ENCODE data around the gene USF3.

The USF3 gene

DNA sequence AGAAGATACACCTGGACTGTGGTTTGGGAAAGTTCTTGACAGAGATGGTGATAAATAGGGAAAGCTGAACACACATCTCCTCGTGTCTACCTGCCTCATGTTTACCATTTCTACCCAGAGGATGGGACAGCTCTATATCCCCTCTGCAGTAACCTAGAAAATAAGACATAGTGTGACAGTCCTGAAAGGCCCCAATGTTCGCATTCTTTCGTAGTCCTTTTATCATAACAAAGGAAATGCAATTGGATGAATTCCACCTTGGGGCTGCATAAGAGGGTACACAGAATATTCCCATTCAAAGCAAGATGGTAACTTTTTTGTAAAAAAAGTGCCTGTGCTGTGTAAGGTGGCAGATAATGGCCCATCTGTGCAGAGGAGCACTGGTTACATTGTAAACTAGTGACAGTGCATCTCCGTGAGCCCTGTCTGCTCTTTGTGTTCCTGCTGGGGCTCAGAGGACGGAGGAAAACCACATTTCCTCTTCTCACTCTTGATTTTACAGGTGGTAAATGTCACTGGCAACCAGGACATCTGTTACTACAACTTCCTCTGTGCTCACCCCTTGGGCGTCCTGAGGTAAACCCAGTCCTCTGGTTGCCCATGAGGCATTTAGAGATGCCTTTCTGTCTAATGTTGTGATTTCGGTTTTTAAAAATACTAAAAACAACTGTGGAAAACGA lies 89.8 kb downstream of the USF3 start:
- no peak for DNase-seq

DNA sequence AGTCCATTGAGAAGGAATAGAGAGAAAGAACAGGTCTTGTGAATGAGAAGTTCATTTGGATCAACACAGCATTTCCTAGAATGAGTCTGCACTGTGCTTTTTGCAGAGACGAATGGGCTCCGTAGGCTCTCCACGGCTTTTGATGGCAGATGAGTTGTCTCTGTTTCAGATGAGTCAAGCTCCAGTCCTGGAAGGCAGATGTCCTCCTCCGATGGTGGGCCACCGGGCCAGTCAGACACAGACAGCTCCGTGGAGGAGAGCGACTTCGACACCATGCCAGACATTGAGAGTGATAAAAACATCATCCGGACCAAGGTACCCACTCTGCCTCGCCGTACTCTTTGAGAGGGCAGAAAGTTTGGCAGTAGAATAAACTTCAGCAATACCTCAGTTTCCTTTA lies 93.6 kb downstream of the USF3 start:
- no peak for DNase-seq

DNA sequence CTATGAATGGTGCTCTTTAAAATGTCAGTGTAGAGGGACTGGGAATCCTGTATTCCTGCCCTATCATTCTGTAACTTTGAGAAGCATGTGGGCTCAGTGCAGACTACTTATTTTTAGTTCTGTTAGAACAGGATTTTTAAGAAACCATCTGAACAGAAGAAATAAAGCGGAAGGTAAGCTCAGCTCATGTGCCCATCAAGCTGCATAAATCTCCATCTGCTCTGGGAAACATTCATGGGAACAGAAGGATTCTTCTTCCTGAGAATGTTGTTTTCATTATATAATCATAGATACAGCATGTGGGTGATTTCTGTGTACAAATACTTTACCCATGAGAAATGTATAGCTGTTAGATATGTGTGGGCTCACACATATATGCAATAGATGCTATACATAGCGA lies 94.2 kb downstream of the USF3 start:
- DNase-seq = no peak

DNA sequence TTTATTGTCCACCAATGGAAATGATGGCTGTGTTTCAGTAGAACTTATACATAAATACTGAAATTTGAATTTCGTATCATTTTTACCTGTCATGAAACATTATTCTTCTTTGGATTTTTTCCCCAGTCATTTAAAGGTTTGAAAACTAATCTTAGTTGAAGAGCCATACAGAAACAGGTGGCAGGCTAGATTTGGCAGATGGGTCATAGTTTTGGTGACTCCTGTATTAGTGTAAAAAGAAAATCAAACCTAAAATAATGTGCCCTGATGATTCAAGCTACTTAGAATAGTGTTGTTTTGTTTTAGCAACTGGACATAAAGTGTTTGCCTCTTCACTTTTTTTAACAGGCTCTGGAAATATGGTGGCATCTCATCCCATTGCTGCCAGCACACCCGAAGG lies 95.2 kb downstream of the USF3 start:
- DNase-seq = no peak

DNA sequence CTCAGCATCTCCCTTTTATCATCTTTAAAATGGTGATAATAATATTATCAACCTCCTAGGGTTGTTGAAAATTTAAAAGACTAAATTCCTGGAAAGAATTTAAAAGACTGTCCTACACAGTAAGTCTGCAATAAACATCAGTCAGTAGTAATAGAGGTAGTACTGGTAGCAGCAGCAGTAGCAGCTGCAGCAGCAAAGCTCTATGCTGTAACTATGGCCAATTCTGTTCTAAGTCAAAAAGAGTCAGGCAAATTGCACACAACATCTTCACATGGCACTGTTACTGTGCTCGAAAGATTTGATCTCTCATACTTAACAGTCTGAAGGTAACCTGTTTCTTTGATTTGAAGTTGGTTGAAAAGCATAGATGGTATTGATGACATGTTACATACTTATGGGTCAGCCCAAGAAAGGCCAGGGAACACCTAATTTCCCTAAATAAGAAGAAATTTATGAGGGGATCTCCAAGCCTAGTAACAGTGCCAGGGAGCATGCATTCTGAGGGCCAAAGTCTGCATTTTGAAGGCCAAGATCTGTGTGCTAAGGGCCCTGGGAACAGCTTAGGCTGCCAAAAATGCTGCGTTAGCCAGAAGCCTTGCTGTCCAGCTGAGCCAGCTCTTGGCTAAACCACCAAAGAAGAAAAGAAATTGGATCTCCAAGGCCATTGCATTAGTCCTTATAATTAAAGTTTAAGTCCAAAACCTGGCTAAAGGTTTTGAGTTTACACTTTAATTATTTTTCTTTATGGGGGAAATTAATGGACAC lies 95.8 kb downstream of the USF3 start:
- no peak for DNase-seq
